ENCODE measurements around the gene SCLY.

SCLY gene

DNA sequence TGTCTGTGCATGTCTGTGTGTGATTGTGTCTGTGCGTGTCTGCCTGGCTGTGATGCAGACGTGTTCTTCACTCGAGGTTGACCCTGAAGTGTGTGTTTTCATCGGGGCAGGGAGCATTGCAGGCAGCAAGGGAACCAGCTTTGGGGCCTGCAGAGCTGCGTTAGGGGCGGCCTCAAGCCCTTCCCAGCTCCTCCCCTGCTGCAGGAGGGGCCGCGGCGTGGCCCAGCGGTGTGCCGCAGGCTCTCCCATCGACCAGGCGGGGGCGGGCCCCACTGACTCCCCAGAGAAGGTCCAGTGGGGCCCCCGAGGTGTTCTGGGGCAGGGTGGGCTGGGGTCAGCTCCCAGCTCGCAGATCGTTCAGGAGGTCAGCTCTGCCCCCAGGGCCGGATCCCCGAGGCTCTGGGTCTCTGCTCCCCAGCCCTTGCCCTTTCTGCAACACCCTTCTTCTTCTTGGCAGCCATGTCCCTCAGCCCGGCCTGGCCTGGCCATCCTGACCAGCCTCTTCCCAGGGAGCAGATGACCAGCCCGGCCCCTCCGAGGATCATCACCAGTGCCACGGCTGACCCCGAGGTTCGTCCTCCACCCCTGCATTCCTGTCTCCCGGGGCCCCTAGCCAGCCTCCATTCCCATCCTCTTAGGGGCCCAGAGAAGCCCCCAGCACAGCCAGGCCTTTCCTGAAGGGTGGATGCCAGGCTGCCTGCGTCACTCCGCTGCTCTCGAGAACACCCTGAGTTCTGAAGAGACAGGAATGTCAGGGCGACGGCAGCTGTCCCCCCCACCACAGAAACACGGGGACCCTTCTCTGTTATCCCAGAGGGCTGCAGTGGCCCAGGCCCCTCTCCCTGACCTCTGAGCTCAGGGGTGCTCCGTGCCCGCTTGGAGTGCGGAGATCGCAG is 66.6 kb downstream of the SCLY start:
- no peak for DNase-seq (ENCODE audit: low read depth in 2 of 2)

DNA sequence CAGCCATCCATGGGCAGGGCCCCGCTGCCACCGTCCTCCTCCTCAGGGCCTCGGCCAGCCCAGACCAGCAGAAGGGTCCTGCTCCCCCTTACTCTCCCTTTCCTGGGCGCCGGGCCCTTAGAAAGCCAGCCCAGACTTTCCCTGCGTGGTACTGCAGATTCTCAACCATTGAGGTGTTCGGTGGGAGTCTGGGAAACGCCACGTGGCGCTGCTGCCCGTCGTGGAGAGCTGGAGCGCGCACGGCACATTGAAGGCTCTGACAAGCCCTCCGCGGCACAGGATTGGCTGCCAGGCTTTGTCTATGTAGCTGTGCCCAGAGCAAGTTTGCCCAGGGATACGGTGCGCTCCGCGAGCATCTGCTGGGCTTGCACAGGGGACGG is 67.2 kb downstream of the SCLY start:
- no peak for DNase-seq (ENCODE audit: low read depth in 2 of 2)

DNA sequence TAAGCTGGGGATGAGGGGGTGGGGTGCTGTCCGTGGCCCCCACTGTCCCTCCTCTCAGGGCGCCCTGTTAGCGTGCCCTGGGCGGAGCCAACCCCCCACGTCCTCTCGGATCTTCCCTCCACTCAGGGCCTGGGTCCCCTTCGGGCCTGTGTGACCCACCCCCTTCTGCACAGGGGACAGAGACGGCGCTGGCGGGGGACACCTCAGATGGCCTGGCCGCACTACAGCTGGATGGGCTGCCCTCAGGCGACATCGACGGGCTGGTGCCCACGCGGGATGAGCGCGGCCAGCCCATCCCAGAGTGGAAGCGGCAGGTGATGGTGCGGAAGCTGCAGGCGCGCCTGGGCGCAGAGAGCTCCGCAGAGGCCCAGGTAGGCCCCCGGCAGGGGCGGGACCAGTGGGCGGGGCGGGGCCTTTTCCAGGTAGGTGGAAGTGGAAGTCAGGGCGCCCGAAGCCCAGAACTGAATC is 67.8 kb downstream of the SCLY start:
- DNase-seq (ENCODE audit: low read depth in 2 of 2) = no peak

DNA sequence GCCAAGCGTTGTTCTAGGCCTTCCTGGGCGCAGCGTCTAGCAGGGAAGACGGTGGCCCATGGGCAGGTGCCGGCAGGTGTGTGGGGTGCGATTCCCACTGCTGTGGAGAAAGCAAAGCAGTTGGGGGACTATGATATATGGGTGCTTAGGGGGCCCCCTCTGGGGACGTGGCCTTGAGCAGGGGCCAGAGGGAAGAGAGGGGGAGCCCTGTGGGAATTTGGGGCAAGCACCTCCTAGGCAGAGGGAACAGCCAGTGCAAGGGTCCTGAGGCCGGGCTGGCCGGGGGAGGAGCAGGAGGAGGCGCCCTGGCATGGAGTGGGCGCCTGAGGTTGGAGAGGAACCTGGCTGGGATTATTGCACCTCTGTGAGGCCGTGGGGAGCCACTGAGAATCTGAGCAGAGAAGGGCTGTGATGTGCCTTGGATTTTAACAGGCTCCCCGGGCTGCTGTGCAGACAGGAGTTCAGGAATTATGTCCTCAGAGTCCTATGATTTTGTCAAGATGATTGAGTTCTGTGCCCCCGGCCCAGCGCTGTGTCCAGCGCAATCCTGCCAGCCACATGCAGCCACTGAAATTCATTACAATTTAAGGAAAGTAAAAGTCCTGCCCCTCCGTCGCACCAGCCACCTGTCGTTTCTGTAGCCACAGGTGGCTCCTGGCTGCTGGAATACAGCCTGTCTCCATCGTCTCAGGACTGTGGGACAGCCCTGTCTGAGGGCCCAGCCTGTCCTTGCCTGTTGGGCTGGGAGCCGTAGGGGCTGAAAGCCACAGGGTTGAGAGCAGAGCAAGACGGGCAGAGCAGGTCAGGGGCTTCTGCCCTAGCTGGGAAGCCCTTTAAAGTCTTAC is 68.6 kb downstream of the SCLY start:
- no peak for DNase-seq (ENCODE audit: low read depth in 2 of 2)

DNA sequence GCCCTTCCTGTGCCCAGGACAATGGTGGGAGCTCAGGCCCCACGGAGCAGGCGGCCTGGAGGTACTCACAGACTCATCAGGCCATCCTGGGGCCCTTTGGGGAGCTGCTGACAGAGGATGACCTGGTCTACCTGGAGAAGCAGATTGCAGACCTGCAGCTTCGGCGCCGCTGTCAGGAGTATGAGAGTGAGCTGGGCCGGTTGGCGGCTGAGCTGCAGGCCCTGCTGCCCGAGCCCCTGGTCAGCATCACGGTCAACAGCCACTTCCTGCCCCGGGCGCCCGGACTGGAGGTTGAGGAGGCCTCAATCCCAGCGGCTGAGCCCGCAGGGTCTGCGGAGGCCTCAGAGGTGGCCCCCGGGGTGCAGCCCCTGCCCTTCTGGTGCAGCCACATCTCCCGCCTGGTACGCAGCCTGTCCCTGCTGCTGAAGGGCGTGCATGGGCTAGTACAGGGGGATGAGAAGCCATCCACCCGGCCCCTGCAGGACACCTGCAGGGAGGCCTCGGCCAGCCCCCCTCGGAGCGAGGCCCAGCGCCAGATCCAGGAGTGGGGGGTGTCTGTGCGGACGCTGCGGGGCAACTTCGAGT is 69.4 kb downstream of the SCLY start:
- DNase-seq (ENCODE audit: low read depth in 2 of 2) = no peak

DNA sequence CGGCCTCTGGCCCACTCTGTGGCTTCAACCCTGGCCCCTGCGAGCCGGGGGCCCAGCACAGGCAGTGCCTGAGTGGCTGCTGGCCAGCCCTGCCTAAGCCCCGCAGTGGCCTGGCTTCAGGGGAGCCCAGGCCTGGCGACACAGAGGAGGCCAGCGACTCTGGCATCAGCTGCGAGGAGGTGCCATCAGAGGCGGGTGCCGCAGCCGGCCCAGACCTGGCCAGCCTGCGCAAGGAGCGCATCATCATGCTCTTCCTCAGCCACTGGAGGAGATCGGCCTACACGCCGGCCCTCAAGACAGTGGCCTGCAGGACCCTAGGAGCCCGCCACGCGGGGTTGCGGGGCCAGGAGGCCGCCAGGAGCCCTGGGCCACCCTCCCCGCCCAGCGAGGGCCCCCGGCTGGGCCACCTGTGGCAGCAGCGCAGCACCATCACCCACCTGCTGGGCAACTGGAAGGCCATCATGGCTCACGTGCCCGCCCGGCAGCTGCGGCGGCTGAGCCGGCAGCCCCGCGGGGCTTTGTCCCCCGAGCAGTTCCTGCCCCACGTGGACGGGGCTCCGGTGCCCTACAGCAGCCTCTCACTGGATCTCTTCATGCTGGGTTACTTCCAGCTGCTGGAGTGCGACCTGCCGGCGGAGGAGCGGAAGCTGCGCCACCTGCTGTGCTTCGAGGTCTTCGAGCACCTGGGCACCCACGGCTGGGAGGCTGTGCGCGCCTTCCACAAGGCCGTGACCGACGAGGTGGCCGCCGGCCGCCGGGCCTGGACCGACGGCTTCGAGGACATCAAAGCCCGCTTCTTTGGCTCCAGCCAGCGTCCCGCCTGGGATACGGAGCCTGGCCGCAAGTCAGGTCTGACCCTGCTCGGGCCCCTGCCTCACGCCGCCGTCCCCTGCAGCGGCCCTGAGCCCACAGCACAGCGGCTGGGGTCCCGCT is 70.2 kb downstream of the SCLY start:
- DNase-seq (ENCODE audit: low read depth in 2 of 2) = no peak

DNA sequence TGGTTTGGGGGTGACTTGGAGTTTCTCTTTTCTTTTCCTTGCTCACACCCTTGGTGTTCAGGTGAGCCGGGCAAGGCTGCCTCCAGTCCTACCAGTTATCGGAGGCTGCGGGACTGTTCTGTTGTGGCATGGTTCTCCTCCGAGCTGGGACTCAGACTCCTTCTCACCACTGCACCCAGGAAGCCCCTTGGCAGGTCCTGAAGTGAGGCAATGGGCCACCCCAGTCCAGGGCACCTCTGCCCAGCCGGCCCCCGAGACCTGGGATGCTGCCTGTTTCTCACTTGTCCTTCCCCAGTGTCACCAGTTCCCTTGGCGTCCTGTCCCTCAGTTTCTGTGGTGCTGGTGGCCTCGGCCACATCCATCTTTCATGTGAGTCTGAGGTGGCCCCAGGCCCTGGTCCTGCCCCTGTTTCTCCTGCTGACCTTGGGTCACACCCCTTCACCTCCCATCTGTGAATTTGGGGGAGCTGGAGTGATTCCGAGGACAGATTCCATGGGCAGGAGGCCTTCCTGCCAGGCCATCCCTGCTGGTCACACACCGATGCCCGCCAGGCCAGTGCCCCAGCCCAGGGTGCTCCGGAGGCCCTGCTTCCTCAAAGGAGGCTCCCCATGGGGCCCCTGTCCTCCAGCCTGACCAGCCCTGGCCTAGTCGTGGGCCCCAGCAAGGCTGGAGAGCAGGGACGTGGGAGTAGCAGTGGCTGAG is 71.1 kb downstream of the SCLY start:
- DNase-seq (ENCODE audit: low read depth in 2 of 2) = no peak

DNA sequence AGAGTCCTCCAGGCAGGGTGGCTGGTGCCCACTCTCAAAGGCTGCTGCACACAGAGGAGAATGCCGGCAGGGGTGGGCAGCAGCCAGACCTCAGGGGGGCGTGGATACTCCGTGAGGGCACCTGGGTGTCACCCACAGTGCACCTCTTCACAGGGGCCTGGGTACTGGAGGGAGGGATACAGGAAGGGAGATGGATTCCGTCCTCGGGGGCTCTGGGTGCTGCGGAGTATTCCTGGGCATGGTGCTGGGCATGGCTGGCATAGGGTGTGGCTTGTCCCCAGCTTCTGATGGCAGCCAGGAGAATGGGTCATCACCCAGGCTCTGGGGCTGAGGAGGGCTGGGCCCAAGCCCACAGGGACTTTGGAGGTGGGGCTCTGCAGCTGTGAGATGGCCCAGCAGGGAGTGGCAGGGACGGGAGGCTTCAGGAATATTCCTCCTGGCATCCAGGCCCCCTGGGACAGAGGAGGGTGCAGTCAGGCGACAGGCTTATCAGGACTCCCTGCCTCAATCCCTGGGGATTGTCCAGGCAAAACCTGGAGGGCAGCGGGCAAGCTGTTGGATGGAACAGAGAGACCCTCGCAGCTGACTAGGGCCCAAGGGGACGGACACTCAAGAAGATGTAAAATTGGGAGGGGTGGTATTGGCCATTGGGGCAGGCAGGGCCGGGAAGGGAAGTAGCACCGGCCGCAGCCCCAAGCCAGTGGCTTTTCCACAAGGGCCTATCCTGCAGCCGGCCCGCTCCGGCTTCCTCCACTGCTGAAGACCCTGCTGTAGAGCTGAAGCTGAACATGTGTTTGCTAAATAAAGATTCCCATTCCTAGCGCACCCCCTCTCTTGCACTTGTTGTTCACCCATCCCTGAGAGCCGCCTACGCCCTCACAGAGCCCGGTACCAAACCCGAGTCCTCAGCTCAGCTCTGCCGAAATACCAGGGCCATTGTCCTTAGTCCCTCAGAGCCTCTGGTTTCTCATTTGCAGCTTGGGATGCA is 72.0 kb downstream of the SCLY start:
- no peak for DNase-seq (ENCODE audit: low read depth in 2 of 2)

DNA sequence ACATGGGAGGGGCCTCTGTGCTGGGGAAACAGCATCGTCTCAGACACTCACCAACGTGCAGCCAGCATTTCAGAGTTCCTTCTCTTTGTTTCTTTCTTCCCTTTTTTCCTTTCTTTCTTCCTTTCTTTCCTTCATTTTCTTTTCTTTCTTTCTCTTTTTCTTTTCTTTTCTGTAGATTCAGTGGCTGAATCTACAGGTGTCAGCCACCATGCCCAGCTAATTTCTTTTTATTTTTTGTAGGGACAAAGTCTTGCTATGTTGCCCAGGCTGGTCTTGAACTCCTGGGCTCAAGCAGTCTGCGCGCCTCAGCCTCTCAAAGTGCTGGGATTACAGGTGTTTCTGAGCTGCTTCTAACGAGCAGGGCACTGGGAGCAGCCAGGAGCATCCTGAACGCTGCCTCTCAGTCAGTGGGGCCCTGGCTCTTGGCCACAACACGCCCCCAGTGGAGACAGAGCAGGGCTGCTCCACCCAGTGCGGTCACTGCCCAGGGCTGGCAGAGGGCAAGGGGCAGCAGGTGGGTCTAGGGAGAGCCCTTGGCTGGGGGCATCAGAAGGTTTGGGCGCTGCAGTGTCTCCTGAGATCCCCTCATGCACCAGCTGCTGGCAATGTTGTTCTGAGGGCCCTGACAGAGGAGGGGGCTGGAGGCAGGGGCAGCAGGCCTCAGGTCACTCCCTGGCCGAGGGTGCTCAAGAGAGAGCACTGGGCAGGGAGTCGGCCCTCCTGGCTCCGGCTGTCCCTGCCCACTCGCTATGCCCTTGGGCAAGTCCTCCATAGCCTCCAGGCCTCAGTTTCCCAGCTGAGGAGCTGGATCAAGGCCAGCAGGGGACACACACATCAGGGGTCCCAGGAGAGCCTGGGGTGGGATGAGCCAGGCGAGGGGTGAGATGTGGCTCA is 72.9 kb downstream of the SCLY start:
- DNase-seq (ENCODE audit: low read depth in 2 of 2) = no peak

DNA sequence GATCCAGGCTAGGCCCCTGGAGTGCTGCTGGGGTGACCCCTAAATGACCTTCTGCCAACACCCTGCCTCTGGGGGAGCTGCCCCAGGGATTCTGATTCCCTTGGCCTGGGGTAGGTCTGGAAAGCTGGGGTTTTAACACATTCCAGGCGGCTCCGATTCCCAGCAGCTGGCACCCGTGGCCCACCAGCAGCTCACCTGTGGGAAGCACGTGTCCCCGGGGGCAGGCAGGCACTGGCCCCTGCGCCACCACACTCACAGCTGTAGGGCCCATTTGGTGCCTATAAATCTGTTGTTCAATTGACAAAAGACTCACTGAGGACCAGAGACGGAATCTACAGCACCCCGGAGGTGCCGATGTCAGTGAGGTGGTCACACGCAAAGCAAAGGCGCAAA is 73.6 kb downstream of the SCLY start:
- no peak for DNase-seq (ENCODE audit: low read depth in 2 of 2)

DNA sequence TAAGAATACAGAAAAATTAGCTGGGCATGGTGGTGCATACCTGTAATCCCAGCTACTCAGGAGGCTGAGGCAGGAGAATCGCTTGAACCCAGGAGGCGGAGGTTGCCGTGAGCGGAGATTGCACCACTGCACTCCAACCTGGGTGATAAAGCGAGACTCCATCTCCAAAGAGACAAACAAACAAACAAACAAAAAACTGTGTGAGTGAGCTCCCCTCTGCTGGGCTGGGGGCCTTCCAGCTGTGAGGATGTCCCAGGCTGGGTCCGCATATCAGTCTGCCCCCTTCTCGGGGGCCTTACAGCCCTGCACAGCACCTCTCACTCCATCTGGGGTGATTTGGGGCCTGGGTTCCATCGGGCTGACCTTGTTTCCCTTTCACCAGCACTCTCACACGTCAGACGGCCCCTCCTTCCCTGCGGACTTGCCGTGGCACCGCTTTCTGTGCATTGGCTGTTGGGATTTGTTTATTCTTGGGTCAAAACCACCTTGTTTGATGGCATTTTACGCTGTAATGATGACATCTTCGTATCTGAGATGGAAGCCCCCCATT is 74.9 kb downstream of the SCLY start:
- DNase-seq (ENCODE audit: low read depth in 2 of 2) = no peak

DNA sequence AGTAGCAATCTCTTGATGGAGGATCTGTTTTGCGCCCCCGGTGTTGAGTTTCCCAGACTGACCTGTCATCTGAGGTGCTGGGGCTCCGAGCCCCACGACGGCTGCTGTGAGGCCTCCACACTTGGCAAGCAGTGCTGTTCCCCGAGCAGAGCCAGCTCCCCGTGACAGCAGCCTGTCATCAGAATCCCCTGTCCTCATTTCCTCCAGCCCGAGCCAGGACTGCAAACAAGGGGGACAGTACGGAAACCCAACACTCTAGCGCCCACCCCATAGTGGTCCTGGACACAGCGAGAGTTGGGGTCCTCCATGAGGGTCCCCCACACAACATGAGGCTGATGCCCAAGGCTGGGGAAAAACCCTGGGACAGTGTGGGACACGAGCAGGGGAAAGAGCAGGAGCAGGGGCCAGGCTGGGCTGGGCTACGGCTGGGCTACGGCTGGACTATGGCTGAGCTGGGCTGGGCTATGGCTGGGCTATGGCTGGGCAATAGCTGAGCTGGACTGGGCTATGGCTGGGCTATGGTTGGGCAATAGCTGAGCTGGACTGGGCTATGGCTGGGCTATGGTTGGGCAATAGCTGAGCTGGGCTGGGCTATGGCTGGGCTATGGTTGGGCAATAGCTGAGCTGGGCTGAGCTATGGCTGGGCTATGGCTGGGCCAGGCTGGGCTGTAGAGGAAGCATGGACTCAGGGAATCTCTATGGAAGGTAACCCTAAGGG is 76.2 kb downstream of the SCLY start:
- DNase-seq (ENCODE audit: low read depth in 2 of 2) = no peak

DNA sequence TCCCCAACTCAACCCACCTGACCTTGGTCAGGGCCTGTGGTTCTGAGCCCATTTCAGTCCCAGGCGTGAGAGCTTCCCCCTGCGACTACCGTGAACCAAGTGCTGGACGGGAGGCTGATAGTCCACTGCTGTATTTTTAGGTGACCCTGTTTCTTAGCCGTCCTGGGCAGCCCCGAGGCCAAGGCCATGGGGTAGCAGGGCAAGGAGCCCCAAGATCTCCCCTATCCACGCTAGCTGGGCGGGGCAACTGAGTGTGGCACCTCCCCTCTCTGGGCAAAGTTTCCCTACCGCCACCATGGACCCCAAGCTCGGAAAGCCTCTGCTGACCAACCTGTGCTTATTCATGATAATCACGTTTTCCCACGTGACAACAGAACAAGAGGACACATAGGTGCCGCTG is 77.1 kb downstream of the SCLY start:
- no peak for DNase-seq (ENCODE audit: low read depth in 2 of 2)

DNA sequence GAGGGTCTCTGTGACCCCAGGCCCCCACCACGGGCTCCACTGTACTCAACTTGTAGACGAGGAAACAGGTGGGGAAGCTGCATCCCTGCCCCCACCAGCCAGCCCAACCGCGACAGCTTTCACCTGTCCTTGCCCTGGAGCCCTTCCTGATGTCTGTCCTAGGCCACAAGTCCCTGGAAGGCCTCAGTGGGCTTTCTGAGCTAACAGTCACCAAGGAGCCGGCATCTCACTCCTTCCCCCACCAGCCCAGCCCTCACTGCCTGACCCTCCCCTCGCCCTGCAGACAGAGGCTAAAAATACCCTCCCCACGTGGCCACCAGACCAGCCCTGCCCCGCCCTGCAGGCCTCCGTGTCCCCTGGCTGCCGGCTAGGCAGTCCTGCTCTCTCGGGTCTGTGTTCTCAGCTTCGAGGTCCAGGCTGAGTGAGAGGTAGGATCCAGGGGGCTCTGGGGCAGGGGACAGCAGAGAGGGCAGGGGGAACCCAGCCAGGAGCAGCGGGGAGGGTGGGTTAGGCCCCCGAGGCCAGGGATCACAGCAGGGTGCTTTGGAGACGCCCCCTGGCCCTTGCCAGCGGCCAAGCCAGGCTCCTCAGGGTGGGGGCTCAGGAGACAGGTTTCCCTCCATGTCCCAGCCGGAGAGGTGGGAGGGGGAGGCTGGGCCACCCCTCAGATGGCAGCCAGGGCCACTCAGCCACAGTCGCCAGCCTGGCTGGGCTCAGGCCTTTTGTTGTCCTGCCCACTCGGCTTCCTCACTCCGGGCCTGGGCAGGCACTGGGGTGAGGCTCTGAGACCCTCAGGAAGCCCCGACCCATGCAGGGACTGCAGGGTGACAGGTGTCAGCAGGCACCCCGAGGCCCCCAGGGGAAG is 77.8 kb downstream of the SCLY start, which contains the start of gene KLHL30:
Gene KLHL30 (plus strand): TSS at position 338 of the 865 bp plus-strand sequence. CDS start 2,087 bp downstream, outside the sequence.
- no peak for DNase-seq (ENCODE audit: low read depth in 2 of 2)

DNA sequence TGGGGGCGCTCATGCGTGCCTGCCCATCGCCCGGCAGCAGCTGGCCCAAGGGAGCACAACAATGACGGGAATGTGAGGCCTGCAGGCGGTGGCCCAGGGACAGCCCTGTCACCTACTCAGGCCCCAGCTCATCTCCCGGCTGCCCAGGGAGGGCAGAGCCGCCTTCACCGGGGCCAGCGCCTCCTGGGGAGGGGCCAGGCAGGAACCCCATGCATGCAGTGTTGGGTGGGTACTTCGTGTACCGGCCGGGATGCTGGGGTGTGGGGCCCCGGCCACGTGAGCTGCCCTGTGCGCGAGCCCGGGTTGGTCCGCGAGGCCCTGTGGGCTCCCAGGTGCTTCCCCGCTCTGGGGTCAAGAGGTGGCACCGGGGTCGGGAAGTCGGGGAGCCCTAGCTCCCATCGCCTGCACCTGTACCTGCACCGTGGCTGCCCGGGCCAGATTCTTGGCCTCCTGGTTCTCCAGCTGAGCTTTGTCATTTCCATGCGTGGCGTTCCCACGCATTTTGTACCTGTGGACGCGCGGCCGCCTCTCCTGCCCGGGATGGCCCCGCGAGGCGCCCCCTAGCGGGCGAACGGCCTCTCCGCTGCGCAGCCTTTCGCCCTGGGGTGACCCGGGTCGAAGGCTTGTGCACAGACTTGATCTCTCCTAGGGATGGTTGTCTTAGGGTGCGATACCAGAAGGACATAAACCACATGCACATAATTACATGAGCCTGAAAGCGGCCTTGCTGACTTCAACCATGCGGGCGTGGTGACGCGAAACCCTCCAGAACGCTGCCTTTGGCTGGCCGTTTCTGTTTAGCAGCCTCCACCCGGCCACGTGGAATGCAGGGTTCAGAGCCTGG is 78.6 kb downstream of the SCLY start:
- no peak for DNase-seq (ENCODE audit: low read depth in 2 of 2)

Data from stimulated activated CD8-positive, alpha-beta memory T cell treated with anti-CD3 and anti-CD28 coated beads, Interleukin-15, amount 100 ng/mL, for 48 hours (primary cell).